CD4-positive, alpha-beta T cell treated with Interleukin-1 beta for 1 hour (primary cell): ENCODE results near the gene ADAM19.
"Not testable (repeated sequence)": the region's sequence is repeated elsewhere in the genome, so short reads cannot be mapped to it uniquely, and the experiment has no call there.

Source experiments
- DNase-seq, 2 donors: peaks; one replicate each; pipeline ENCODE4 v3.0.0-alpha.2; 2020 to 2022

The ADAM19 gene

GRCh38 chr5:157511651-157512644 is 63.6 kb downstream of the ADAM19 start:
- peak in 1 of 2 donors; percentile 25 for DNase-seq

- no peak for DNase-seq
These were observed 64.9 kb downstream of the ADAM19 start for GRCh38 chr5:157510682-157511081.

- DNase-seq = no peak
These were observed 66.0 kb downstream of the ADAM19 start for GRCh38 chr5:157509587-157509986.

- DNase-seq = no peak
These were observed 66.5 kb downstream of the ADAM19 start for GRCh38 chr5:157509093-157509492.

GRCh38 chr5:157506981-157507780 is 68.4 kb downstream of the ADAM19 start:
- no peak for DNase-seq

- DNase-seq = no peak
These were observed 69.4 kb downstream of the ADAM19 start for GRCh38 chr5:157506066-157506590.

- no peak for DNase-seq
These were observed 70.1 kb downstream of the ADAM19 start for GRCh38 chr5:157505496-157505895.

- no peak for DNase-seq
These were observed 71.5 kb downstream of the ADAM19 start for GRCh38 chr5:157504053-157504452.

- peak in 1 of 2 donors; percentile 46 for DNase-seq
These were observed 73.4 kb downstream of the ADAM19 start for GRCh38 chr5:157502143-157502647.

GRCh38 chr5:157497875-157498611 is 77.5 kb downstream of the ADAM19 start:
- no peak for DNase-seq

GRCh38 chr5:157496864-157497263 is 78.7 kb downstream of the ADAM19 start:
- DNase-seq = no peak

GRCh38 chr5:157494178-157494832 is 81.3 kb downstream of the ADAM19 start:
- DNase-seq = peak in 1 of 2 donors; percentile 66

GRCh38 chr5:157492886-157493285 is 82.7 kb downstream of the ADAM19 start:
- no peak for DNase-seq

- DNase-seq = no peak
These were observed 84.0 kb downstream of the ADAM19 start for GRCh38 chr5:157491471-157491995.

- peak in 1 of 2 donors; percentile 72 for DNase-seq
These were observed 88.2 kb downstream of the ADAM19 start for GRCh38 chr5:157487358-157487757.

- DNase-seq = no peak
These were observed 88.7 kb downstream of the ADAM19 start for GRCh38 chr5:157486861-157487260.

GRCh38 chr5:157486221-157486681 is 89.3 kb downstream of the ADAM19 start:
- peak in 1 of 2 donors; percentile 27 for DNase-seq

GRCh38 chr5:157485811-157486210 is 89.8 kb downstream of the ADAM19 start:
- peak in 1 of 2 donors; percentile 31 for DNase-seq

GRCh38 chr5:157485340-157485739 is 90.2 kb downstream of the ADAM19 start:
- DNase-seq = no peak

- peak in 1 of 2 donors; percentile 32 for DNase-seq
These were observed 90.8 kb downstream of the ADAM19 start for GRCh38 chr5:157484768-157485167.

GRCh38 chr5:157482702-157483101 is 92.9 kb downstream of the ADAM19 start:
- DNase-seq = not testable (repeated sequence)
